Progenitor cell of endocrine pancreas (in vitro differentiated cells): ENCODE measurements around the gene KCNC1. TPM values are rescaled to one million over a fixed set of nuclear protein-coding genes. Genes with fewer than 3 reads are reported as not detected.

Source experiments
- DNase-seq: peaks from one replicate; pipeline ENCODE4 v3.0.0; 2021; ENCODE audit warnings: low spot score; ENCODE audit not compliant: unreplicated experiment
- H3K27ac Mint-ChIP-seq: 2 replicates; pipeline ENCODE4 v1.8.0; 2021; ENCODE audit warnings: mild to moderate bottlenecking, moderate library complexity, mixed read lengths
- H3K27me3 Mint-ChIP-seq: 2 replicates; pipeline ENCODE4 v1.8.0; 2021; ENCODE audit warnings: mixed read lengths
- H3K36me3 Mint-ChIP-seq: 2 replicates; pipeline ENCODE4 v1.8.0; 2022; ENCODE audit warnings: mixed read lengths; ENCODE audit not compliant: insufficient read depth
- H3K4me1 Mint-ChIP-seq: 2 replicates; pipeline ENCODE4 v1.8.0; 2021; ENCODE audit warnings: low read depth, mixed read lengths
- H3K4me3 Mint-ChIP-seq: 2 replicates; pipeline ENCODE4 v1.8.0; 2021; ENCODE audit warnings: low read depth, mild to moderate bottlenecking, moderate library complexity, mixed read lengths
- H3K9me3 Mint-ChIP-seq: 2 replicates; pipeline ENCODE4 v1.8.0; 2021; ENCODE audit warnings: low read depth, mixed read lengths
- total RNA-seq: library from RNA; stranded (reverse); gene quantifications from 2 replicates; pipeline ENCODE4 v1.2.1, GENCODE V29; 2021
- TF ChIP-seq, protein P1 (sequence below): fragments of 200-600 bp; sonication (generic); IDR thresholded peaks from one replicate; pipeline ENCODE4 v1.5.0; 2021; ENCODE audit warnings: antibody characterized with exemption, mild to moderate bottlenecking; ENCODE audit not compliant: unreplicated experiment

Gene KCNC1
- total RNA-seq, 1 donor from 2014 or later: 0.67 TPM

DNA sequence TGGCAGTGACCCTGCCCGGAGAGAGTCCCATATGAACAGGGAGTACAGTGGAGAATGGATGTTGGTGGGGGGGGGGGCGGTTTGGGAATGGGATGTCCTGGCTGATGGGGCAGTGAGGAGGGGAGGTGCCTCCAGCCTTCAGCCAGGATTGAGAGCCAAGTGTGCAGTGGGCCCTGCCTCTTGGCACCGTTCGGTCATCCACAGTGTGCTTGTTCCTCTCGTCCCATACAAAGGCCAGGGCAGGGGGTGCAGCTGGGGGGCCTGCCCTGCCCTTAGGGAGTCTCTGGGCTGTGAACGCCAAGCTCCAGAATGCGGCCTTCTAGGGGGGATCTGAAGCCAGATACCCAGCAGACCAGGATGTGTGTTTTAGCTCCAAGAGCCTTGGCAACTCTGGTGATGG lies 34.0 kb downstream of the KCNC1 start:
- TF ChIP-seq, protein P1, sequence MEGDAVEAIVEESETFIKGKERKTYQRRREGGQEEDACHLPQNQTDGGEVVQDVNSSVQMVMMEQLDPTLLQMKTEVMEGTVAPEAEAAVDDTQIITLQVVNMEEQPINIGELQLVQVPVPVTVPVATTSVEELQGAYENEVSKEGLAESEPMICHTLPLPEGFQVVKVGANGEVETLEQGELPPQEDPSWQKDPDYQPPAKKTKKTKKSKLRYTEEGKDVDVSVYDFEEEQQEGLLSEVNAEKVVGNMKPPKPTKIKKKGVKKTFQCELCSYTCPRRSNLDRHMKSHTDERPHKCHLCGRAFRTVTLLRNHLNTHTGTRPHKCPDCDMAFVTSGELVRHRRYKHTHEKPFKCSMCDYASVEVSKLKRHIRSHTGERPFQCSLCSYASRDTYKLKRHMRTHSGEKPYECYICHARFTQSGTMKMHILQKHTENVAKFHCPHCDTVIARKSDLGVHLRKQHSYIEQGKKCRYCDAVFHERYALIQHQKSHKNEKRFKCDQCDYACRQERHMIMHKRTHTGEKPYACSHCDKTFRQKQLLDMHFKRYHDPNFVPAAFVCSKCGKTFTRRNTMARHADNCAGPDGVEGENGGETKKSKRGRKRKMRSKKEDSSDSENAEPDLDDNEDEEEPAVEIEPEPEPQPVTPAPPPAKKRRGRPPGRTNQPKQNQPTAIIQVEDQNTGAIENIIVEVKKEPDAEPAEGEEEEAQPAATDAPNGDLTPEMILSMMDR: no peak
- no peak for DNase-seq
- H3K27me3 Mint-ChIP-seq: peaks cover 15% of the 10 kb centered on the region
- H3K4me3 Mint-ChIP-seq: no peak overlapping the region
- no peaks in the 10 kb centered on the region for H3K9me3 Mint-ChIP-seq
- H3K27ac Mint-ChIP-seq: no peak overlapping the region
- no peaks in the 10 kb centered on the region for H3K36me3 Mint-ChIP-seq
- peaks cover 6% of the 10 kb centered on the region for H3K4me1 Mint-ChIP-seq

DNA sequence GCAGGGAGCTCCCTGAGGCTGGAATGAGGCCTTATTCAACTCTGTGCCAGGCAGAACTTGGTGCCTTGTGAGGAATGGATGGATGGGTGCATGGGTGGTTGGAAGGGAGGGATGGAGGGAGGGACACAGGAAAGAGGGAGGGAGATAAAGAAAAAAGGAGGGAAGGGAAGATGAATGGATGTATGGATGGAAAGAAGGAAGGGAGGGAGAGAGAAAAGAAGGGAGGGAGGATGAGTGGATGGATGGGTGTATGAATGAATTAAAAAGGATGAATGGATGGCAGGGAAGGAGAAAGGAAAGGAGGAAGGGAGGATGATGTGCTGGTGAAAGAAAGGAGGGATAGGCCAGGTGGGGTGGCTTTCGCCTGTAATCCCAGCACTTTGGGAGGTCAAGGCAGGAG lies 34.6 kb downstream of the KCNC1 start:
- no peak for DNase-seq
- Mint-ChIP-seq H3K4me3 (no peak overlapping the region), H3K27me3 (peaks cover 15% of the 10 kb centered on the region), H3K36me3 (no peaks in the 10 kb centered on the region), H3K4me1 (peaks cover 6% of the 10 kb centered on the region), H3K9me3 (no peaks in the 10 kb centered on the region), H3K27ac (no peak overlapping the region)
- TF ChIP-seq, protein P1: no peak

DNA sequence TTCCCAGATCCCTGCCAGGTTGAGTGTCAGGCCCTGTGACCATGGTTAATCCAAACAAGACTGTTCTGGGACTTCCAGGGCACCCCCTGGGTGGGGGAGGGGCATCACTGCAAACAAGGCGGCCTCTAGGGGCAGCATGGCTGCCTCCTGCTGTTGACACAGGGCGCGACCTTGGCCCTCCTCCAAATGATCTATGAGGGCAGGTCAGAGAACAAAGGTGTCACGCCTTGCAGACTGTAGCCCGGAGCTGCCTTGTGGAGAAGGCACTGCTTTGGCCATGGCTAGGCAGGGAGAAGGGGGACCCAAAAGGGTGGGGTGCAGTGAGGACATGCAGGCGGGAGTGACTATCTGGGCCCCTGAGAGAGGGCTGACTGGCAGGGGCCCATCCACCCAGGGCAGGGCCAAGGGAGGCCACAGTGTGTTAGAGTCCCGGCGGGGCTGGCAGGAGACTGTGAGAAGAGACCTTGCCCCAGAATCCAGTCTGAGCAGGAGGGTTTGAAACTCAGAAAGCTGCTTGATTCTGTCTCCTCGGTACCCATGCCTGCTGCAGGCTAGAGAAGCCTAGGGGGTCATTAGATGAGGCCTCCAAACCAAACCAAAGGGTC lies 35.6 kb downstream of the KCNC1 start:
- TF ChIP-seq, protein P1: peak; percentile 49
- DNase-seq: peak; percentile 35
- H3K4me3 Mint-ChIP-seq: no peak overlapping the region
- peaks cover 18% of the 10 kb centered on the region for H3K27me3 Mint-ChIP-seq
- peaks cover 6% of the 10 kb centered on the region for H3K4me1 Mint-ChIP-seq
- no peaks in the 10 kb centered on the region for H3K36me3 Mint-ChIP-seq
- H3K27ac Mint-ChIP-seq: peak overlapping the region; percentile 87
- H3K9me3 Mint-ChIP-seq: no peaks in the 10 kb centered on the region

DNA sequence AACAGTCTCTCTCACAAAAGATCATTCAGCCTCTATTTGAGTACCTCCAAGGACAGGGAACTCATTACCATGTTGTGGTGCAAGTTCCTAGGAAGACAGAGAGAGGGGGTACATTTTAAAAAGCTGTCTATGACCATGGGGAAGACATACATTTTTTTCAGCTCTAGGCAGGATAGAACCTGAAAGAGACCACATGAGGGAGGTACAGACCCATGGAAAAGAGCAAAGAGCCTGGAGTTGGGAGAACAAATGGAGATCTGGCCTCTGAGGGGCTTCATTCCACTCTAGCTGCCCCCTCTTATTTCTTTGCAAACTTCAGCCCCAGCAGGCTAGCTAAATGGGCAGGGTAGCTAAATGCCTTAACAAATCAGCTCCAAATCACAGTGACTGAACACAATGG lies 36.3 kb downstream of the KCNC1 start:
- no peaks in the 10 kb centered on the region for H3K36me3 Mint-ChIP-seq
- no peak overlapping the region for H3K4me3 Mint-ChIP-seq
- H3K27me3 Mint-ChIP-seq: peaks cover 19% of the 10 kb centered on the region
- no peaks in the 10 kb centered on the region for H3K9me3 Mint-ChIP-seq
- H3K27ac Mint-ChIP-seq: no peak overlapping the region
- TF ChIP-seq, protein P1: no peak
- peaks cover 6% of the 10 kb centered on the region for H3K4me1 Mint-ChIP-seq
- DNase-seq: no peak

DNA sequence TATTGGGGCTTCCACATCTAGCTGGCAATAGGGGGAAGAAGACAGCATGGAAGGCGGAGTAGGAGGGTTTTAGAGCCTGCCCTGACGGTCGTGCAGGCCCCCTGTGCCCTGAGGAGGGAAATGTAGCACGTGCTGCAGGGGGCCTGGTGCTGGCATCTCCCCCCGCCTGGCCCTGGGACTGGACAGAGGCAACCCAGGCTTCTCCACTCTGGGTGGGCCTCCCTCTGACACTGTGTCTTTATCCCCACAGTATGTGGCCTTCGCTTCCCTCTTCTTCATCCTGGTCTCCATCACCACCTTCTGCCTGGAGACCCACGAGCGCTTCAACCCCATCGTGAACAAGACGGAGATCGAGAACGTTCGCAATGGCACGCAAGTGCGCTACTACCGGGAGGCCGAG lies 36.8 kb downstream of the KCNC1 start:
- TF ChIP-seq, protein P1: no peak
- peaks cover 22% of the 10 kb centered on the region for H3K27me3 Mint-ChIP-seq
- no peaks in the 10 kb centered on the region for H3K9me3 Mint-ChIP-seq
- peaks cover 6% of the 10 kb centered on the region for H3K4me1 Mint-ChIP-seq
- DNase-seq: no peak
- H3K4me3 Mint-ChIP-seq: no peak overlapping the region
- H3K36me3 Mint-ChIP-seq: no peaks in the 10 kb centered on the region
- H3K27ac Mint-ChIP-seq: no peak overlapping the region
